DMS114 treated with DMSO at 0.1 percent for 48 hours (cell line): ENCODE results near the gene PAPPA2.
A peak's percentile ranks its signal among the peaks of the same experiment; 100 is the strongest.

Experiments
- DNase-seq: peaks from one replicate; lab custom pipeline; 2025; ENCODE audit not compliant: unreplicated experiment; lab: John Stamatoyannopoulos, UW

PAPPA2 gene

DNA sequence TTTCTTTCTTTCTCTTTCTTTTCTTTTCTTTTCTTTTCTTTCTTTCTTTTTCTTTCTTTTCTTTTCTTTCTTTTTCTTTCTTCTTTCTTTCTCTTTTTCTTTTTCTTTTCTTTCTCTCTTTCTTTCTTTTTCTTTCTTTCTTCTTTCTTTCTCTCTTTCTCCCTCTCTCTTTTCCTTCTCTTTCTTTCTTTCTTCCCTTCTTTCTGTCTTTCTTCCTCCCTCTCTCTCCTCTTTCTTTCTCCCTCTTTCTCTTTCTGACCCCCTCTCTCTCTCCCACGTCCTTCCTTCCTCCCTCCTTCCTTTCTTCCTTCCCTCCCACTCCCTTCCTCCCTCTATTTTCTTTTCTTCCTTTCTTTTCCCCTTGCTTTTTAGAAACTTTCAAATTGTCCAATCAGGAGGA is 333.6 kb downstream of the PAPPA2 start:
- DNase-seq, result no peak

DNA sequence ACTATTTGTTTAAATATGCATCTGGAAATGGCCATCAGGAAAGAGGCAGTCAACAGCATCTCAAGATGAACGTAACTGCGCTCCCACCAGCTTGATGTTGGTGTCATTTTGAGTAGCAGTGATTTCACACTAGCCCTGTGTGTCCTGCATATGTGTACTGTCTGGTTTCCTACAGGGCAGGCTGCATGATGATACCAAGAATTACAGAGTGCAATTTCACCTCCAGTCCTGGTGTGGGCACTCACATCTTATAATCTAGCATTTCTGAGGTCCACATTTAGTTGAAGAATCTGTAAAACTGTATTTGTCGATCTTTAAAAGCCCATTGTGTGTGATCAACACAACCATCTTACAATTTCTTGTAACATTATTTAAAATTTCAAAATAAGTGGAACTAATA is 336.4 kb downstream of the PAPPA2 start:
- no peak for DNase-seq

DNA sequence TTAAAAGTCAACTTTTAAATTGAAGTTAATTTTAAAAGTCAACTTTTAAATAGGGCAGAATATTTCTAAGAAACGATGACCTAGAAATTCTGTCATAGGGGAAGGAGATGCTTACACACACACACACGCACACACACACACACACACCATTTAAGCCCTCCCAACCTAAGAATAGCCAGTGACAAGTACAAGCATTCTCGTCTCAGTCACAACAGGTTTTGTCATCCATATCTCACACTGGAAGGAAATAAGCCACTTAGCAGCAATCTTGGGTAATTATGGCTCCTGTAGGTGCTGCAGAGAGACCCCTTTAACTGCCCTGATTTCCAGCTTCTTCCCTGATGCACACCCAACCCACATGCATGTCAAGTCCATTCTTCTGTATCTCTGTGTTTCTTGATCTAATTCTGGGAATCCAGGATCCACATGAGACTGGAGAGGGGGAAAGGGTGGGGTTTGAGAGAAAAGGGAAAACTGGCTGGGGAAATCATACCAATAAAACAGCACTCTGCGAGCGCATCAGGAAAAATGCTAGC is 338.1 kb downstream of the PAPPA2 start:
- no peak for DNase-seq

DNA sequence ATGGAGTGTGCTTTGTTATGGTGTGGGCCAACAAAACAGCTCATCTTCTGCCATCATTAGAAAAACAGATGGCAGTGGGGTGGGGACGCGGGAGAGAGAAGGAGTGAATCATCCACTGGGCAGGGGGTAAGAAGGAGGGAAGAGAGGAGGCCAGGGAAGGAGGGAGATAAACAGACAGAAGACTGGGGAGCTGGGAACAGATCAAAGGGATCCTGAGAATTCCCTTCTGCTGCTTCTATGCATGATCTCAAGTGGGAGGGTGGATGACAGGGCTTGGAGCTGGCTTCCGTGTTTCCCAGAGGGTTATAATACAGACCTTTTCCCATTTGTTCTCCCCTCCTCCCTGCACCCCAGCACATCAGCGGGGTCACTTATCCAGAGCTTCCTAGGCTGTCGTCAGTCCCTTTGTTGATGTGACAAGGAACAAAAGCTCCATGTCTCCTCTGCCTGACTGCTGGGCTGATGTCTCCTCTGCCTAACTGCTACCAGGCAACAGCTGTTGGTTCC is 338.6 kb downstream of the PAPPA2 start:
- DNase-seq, result no peak

DNA sequence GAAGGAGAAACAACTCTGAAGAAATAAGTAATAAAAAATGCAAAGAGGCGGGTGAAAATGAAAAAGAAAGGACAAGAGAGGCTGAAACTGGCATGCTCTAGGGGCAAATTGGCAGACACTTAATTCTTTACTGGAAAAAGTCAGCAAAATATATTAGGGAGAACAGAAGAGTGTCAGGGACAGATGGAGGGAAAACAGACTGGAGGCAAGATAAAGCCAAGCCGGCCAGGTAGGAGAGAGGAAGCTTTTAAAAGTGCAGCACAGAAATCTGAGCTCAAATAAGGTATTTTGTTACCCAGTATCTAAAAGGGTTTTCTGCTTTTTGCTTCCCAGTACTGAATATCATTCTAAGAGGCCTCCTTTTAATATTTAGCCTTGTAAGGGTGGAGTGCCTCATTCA is 339.3 kb downstream of the PAPPA2 start:
- DNase-seq, result no peak

DNA sequence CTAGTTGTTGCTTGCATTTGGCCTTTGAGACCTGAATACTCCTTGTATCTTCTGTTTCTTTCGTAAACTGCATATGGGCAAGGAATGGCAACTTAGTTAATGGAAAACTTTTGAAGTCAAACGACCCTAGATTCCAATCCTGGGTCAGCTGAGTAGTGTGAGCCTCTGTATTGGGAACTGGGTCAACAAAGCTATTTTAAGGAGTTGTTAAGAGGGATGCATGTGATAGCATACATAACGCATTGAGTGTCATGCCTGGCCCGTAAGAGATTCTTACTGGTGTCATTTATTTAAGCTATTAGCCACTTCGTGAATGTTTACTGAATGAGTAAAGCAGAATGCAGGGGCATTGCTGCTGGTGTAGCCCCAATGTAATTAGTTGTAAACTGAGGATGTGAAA is 340.1 kb downstream of the PAPPA2 start:
- DNase-seq, result no peak

DNA sequence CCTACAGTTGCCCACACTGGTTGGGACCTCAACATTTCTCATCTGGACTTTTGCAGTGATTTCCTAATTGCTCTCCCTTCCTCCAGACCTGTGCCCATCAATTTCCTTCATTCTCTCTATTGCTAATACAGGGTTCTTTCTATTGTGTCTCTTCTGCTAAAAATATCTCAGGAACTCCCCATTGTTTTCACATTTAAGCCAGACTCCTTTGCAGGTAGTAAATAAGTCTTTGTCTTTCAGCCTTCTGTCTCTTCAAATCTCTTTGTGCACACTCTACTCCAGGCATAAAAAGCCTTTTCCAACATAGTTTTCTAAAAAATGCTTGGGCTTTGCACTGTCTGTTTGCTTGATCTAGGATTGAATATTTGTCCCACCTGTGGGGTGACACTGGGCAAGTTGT is 340.6 kb downstream of the PAPPA2 start:
- no peak for DNase-seq

DNA sequence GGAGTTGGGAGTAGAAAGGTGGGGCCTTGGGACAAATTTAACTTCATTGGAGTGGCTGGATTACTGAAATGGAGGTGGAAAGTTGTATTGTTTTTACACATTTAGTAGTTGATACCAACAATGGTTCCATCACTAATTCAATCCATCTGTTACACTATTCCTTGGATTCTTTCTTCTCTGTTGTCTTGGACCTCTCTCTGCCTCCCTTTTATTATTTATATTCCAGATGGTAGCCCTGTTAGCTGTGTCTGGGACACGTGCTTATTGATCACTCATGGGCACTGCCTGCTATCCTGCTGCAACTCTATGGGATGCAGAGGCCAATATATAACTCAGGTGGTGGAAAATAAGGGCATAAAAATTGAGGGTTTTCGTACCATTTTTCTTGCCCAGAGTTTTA is 346.3 kb downstream of the PAPPA2 start:
- no peak for DNase-seq

DNA sequence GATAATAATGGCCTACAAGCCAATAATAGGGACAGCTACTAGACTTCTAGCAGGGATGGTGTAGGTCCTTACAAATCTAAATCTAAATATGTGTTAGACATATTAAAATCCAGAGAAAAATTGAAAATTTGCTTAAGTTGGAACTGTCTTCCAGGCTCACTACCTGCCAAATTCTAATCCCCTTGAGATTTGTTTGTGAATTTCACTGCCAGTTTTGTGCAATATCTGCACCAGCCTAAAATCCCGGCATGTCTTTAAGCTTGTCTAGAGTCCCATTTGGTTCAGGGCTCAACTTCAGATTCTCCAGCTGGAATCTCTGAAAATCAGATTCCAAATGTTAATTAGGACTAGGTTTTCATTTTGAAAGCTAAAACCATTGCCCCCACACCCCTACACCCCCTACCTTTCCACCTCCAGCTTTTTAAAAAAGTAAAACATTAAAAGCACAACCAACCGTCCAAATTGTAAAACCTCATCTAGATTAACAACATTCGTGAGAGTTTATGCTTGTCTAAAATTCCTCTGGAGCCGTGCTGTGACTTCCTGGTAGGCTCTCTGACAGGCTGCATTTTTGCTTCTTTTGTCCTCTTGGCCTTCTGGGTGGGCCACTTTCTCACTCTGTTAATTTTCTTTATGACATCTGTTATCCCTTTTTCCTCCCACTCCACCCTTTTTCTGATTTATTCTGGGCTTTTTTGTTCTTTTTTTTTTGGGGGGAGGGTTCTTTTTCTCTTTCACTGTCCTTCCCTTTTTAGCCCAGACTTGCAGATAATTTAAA is 348.7 kb downstream of the PAPPA2 start:
- no peak for DNase-seq

DNA sequence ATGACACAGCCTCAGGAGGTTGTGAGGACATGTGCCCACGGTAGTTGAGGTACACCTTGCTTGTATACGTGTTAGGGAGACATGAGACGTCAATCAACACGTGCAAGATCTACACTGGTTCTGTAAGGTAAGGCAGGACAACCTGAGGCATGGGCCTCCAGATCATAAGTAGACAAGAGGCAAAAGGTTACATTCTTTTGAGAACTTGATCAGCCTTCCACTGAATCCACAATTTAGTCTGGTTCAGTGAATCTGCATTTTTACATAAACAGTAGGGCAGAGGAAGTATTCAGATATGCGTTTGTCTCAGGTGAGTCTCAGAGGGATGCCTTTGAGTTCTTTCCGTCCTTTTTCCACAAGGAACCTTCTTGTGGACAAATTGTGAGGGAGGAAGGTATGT is 352.6 kb downstream of the PAPPA2 start:
- DNase-seq, result no peak

DNA sequence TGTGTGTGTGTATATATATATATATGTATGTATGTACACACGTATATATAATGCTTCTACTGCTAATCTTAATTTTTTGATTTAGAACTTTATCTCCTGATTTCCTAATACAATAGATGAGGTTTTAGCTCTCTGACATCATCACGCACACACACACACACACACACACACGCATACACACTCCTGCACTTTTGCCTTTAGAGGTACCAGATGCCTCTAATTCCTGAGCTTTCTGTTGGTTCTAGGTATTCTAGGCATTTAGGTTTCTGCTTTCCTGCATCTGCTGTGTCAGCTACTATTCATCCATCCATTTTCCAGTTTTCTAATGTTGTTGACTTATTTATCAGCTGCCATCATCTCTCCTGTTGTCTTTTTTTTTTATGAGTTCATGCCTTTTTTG is 353.3 kb downstream of the PAPPA2 start:
- no peak for DNase-seq

DNA sequence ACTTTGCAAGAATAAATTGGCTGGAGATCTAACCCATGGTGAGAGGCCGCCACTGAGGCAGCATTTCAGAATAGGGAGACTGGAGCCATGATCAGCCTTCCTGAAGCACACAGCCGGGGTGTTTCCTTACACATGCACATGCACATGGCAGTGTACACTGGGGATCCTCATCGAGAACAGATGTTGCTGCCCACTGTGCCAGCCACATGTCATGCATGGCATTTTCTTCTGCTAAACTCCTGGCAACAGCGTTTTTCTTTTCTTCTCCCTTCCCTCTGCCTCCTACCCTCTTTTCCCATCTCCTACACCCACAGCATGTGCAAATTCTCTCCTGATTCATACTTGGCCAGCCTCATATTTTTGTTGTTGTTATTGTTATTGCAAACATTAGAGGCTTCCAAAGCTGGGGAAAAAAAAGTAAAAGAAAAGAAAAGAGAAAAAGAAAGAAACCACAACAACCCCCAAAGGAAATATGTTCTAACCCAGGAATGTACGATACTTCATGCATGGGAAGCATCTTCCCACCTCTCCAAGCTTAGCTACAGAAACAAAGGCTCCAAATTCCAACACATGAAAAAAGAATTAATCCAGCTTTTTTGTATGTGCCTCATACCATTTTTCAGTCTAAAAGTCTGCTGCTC is 357.5 kb downstream of the PAPPA2 start:
- no peak for DNase-seq

DNA sequence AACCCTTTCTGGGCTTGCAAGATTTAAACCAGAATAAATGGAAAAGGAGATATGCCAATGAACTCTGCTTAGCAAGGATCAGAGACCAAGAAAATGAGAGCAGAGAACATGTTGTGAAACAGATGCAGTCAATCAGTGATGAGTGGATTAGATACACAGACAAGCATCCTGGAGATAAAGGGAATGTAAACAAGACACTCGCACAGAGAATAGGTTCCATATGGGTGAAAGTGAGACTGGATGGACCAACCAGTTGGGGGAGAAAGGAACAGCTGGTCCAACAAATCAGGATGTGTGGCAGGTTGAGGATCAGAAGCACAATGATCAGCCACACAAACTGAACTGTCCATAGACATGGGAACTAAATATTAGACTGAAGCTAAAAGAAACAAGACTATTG is 363.3 kb downstream of the PAPPA2 start:
- no peak for DNase-seq

DNA sequence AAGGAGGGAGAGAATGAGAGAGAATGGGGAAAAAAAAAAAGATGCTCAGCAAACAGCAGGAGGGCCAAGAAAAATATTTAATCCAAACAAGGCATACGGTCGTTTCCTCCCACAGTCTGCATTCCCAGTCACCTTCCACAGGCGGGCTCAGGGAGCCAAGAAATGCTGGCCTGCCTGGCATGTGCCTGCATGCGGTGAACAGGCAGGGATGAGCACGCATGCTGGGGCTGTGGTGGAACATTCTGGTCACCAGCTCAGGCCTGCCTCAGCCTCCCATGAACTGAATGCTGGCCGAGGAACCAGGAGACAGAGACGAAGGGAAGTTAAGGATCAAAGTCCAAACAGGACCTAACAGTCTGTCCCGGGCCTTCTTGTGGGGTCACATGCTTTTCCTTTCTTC is 366.3 kb downstream of the PAPPA2 start:
- DNase-seq, result no peak

DNA sequence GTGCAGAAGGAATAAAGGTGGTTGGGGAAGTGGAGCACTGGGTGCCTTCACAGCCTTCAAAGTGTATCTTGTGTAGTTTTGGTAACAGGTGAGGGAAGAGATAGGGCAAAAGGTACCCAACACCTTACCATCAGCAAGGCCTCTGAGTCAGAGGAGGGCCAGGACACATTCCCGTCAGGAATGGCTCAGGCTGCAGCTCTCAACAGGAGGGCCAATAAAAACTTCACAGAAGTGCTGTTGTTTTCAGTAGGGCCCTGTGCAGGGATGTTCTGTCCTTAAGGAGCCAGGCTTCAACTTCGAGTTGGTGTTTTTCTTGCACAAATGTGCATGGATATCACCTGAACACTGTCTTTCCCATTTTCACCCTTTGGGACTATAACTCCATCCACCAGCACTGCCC is 368.2 kb downstream of the PAPPA2 start:
- DNase-seq, result no peak

DNA sequence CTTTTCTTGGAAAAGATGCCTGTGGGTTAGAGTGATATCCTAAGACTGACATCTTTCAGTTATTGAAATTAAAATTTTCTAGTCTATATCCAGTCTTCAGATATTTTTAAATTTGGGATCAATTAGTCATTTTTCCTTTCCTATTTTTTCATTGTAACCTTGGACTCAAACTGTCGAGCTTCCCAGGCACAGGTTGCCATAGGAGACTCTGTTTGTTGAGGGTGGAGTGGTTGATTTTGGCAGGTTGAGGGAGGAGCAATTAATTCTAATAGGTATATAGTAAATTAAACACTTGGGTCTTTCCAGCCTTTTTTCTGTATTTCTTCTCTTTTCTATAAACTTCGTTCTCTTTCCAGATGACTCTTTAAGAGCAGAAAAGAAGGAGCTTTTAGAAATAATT is 374.7 kb downstream of the PAPPA2 start:
- no peak for DNase-seq

DNA sequence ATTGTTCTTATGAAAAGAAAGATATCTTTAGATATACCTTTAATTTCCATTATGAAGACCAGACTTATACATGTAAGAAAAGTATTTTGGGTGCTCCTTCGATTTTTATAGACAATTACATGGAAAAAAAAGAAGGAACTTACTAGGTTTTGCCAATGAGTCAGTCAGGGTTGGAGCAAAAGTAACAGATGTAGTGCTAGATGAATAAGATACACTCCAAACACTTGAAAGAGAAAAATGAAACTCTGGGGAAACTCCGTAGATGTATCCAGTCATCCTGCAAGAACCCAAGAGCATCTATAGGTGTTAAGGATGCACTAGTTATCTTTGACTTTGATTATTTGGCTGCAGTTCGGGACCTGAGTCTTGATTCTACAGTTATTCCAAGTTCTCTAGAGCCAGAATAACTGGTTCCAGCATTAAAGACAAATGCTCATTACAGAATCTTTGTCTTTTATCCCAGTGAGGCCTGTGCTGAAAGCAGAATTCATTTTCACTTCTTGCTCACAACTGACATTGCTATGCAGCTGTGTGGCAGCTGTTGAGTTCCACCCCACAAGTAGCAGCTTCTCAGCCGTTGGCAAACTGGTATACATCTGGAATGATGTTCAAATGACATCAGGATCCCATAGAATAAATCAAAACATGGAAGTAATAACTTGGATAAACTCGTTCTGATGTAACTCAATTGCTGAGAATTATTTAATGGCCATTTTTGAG is 375.5 kb downstream of the PAPPA2 start:
- DNase-seq, result no peak

DNA sequence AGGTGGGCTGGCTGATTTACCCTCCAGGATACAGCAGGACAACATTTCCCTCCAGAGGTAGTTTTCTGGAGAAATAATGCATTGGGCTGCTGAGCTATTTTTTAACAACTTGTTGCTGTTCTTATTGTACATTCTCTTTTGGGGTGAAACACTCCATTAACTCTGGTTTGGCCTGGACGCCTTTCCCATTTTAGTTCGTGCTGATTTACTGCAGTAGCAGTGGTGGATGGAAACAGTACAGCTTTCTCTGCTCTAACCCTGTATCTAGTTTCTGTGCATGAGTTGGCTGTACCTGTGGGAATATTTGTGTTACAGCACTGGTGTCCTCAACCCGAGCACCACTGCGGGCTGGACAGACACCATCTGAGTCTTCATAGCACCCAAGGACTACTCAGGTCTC is 376.2 kb downstream of the PAPPA2 start:
- no peak for DNase-seq

DNA sequence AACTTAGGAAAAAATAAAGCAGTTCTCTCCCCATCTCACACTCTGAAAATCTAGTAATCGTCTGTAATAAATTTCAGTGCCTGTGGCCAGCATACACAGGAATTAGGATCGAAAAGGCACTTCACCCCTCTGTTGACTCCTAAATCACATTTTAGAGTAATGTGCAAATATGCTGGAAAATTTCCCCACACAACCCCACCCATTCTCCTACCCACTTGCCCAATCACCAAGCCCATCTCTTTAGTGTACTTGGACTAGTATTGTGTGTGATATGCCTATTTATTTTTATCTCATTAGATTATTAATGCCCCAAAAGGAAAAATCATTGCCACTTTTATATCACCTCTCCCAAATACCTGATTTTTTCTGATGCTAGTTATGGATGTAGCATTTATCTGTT is 378.3 kb downstream of the PAPPA2 start:
- no peak for DNase-seq

DNA sequence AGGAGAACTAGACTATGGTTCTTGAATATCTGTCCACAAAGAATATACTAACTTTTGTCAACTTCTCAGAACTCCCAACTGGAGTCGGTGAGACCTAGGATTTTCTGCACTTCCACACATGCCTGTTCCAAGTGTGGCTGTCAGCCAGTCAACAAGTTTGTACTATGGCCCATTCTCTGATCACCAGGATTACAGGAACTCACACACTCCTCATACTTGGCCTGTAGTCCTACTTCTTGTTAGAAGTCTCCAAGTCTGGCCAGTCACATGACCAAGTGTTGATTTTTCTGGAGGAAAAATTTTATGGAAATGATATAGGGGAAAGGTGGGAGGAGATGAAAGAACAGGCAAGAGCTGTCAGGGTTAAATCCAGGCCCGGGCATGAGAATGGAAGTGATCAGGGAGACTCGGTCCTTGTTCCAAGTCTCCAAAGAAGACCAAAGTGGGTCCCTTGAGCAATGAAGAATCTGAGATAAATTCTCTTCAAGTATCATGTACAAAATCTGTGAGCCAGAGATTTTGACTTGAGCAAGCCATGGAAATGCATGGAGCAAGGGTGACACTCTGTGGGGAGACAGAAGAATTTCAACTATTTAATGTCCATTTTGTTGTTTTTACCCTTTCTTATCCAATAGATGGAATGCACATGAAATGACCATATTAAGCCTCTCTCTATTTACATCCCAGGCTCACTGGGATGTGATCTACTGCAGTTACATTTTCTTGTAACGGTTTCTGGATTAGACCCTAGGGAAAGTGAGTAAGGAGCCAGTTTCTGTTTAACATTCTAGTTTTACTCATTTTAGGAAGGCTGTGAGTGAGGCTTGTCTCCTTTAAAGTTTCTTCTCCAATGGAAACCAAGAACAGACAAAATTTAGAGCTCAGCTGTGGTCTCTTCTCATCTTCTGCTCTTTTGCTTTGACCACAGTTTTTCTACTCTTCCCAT is 380.6 kb downstream of the PAPPA2 start:
- DNase-seq, result peak; percentile 34

DNA sequence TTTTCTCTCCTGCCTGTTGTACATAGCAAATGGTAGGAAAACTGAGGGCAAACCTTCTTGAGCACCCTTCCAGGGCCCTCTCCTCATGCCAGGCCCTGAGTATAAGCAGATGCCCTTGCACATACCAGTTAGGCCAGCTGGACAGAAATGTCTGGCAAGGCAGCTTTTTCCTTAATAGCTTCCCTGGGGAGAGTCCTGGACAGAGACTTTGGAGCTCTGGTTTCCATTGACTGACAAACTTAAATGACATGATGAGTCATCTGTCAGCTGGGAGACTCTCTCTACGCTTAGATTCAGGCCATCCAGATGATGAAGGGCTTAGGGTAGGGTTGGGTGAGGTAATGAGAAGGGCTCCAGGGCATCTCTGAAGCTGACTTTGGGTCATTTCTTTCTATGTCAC is 384.1 kb downstream of the PAPPA2 start:
- DNase-seq, result no peak
